ENCODE data around the gene CCAR1.
"Not testable (repeated sequence)": the region's sequence is repeated elsewhere in the genome, so short reads cannot be mapped to it uniquely, and the experiment has no call there.

Gene CCAR1

GRCh38 chr10:68732651-68733050 lies 11.6 kb downstream of the CCAR1 start:
- Histone ChIP-seq H3K9ac (ENCODE audit: low read depth, low read length) (no peak overlapping the region), H3K9me3 (ENCODE audit: insufficient read depth, low read depth, low read length) (no peaks in the 10 kb centered on the region), H3K36me3 (ENCODE audit: insufficient read depth, low read depth, low read length) (peaks cover 94% of the 10 kb centered on the region), H3K27ac (ENCODE audit: low read length) (no peak overlapping the region), H3K4me1 (ENCODE audit: insufficient read depth, low read length) (no peaks in the 10 kb centered on the region), H3K27me3 (ENCODE audit: insufficient read depth, low read length) (no peaks in the 10 kb centered on the region), H3K4me3 (ENCODE audit: low read length) (no peak overlapping the region)

GRCh38 chr10:68734349-68734748 lies 13.3 kb downstream of the CCAR1 start:
- H3K27me3 ChIP-seq (ENCODE audit: insufficient read depth, low read length) = no peaks in the 10 kb centered on the region
- H3K4me3 ChIP-seq (ENCODE audit: low read length) = no peak overlapping the region
- H3K9ac ChIP-seq (ENCODE audit: low read depth, low read length) = no peak overlapping the region
- H3K36me3 ChIP-seq (ENCODE audit: insufficient read depth, low read depth, low read length) = peaks cover 94% of the 10 kb centered on the region
- H3K27ac ChIP-seq (ENCODE audit: low read length) = no peak overlapping the region
- H3K4me1 ChIP-seq (ENCODE audit: insufficient read depth, low read length) = no peaks in the 10 kb centered on the region
- H3K9me3 ChIP-seq (ENCODE audit: insufficient read depth, low read depth, low read length) = no peaks in the 10 kb centered on the region

DNA sequence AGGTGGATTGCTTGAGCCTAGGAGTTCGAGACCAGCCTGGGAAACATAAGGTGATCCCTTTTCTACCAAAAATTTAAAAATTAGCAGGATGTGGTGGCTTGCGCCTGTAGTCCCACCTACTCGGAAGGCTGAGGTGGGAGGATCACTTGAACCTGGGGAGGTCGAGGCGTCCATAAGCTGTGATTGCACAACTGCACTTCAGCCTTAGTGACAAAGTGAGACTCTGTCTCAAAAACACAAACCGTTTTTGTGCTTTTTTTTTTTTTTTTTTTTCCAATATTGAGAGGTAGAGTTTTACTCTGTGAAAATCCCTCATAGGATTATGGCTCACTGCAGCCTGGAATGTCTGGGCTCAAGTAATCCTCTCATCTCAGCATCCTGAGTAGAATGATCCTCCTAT lies 14.1 kb downstream of the CCAR1 start:
- H3K36me3 ChIP-seq (ENCODE audit: insufficient read depth, low read depth, low read length) = peaks cover 94% of the 10 kb centered on the region

GRCh38 chr10:68735739-68736138 lies 14.7 kb downstream of the CCAR1 start:
- H3K4me3 ChIP-seq (ENCODE audit: low read length) = not testable (repeated sequence)

More for the DNA sequence above, 14.1 kb downstream of the CCAR1 start:
- no peaks in the 10 kb centered on the region for H3K9me3 ChIP-seq (ENCODE audit: insufficient read depth, low read depth, low read length)
- H3K27ac ChIP-seq (ENCODE audit: low read length) = no peak overlapping the region
- H3K4me3 ChIP-seq (ENCODE audit: low read length) = no peak overlapping the region
- H3K27me3 ChIP-seq (ENCODE audit: insufficient read depth, low read length) = no peaks in the 10 kb centered on the region
- no peak overlapping the region for H3K9ac ChIP-seq (ENCODE audit: low read depth, low read length)
- H3K4me1 ChIP-seq (ENCODE audit: insufficient read depth, low read length) = no peaks in the 10 kb centered on the region

DNA sequence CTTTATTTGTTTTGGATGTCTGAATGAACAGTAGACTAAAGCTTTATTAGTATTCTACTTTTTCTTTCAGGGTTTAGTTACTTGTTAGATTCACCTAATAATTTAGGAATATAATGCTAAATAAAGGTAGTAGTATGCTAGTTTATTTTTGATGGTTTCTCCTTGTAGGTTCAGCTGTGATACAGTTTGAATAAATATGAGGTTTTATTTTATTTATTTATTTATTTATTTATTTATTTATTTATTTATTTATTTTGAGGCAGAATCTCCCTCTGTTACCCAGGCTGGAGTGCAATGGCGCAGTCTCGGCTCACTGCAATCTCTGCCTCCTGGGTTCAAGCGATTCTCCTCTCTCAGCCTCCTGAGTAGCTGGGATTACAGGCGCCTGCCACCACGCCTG lies 19.6 kb downstream of the CCAR1 start:
- H3K27me3 ChIP-seq (ENCODE audit: insufficient read depth, low read length); H3K4me3 ChIP-seq (ENCODE audit: low read length); H3K27ac ChIP-seq (ENCODE audit: low read length); H3K9ac ChIP-seq (ENCODE audit: low read depth, low read length); H3K9me3 ChIP-seq (ENCODE audit: insufficient read depth, low read depth, low read length); H3K4me1 ChIP-seq (ENCODE audit: insufficient read depth, low read length): not testable (repeated sequence)
- peaks cover 95% of the 10 kb centered on the region for H3K36me3 ChIP-seq (ENCODE audit: insufficient read depth, low read depth, low read length)

More at GRCh38 chr10:68735739-68736138, 14.7 kb downstream of the CCAR1 start:
- H3K9ac ChIP-seq (ENCODE audit: low read depth, low read length); H3K4me1 ChIP-seq (ENCODE audit: insufficient read depth, low read length); H3K9me3 ChIP-seq (ENCODE audit: insufficient read depth, low read depth, low read length); H3K27me3 ChIP-seq (ENCODE audit: insufficient read depth, low read length); H3K27ac ChIP-seq (ENCODE audit: low read length): not testable (repeated sequence)
- H3K36me3 ChIP-seq (ENCODE audit: insufficient read depth, low read depth, low read length) = peaks cover 94% of the 10 kb centered on the region

DNA sequence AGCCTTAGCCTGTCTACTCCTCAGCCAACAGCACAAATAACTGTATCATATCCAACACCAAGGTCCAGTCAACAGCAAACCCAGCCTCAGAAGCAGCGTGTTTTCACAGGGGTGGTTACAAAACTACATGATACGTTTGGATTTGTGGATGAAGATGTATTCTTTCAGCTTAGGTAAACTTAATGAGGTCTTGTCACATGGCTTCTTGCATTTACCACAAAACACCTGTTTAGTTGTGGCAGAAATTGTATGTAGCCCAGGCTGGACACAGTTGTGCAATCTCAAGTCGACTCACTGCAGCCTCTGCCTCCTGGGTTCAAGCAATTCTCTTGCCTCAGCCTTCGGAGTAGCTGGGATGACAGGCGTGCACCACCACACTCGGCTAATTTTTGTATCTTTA lies 21.4 kb downstream of the CCAR1 start:
- H3K27ac ChIP-seq (ENCODE audit: low read length) = no peak overlapping the region
- H3K4me3 ChIP-seq (ENCODE audit: low read length) = no peak overlapping the region
- no peaks in the 10 kb centered on the region for H3K4me1 ChIP-seq (ENCODE audit: insufficient read depth, low read length)
- no peak overlapping the region for H3K9ac ChIP-seq (ENCODE audit: low read depth, low read length)
- peaks cover 93% of the 10 kb centered on the region for H3K36me3 ChIP-seq (ENCODE audit: insufficient read depth, low read depth, low read length)
- no peaks in the 10 kb centered on the region for H3K27me3 ChIP-seq (ENCODE audit: insufficient read depth, low read length)
- H3K9me3 ChIP-seq (ENCODE audit: insufficient read depth, low read depth, low read length) = no peaks in the 10 kb centered on the region

GRCh38 chr10:68752711-68753350 lies 31.8 kb downstream of the CCAR1 start:
- Histone ChIP-seq H3K4me1 (ENCODE audit: insufficient read depth, low read length) (no peaks in the 10 kb centered on the region), H3K27ac (ENCODE audit: low read length) (no peak overlapping the region), H3K9me3 (ENCODE audit: insufficient read depth, low read depth, low read length) (no peaks in the 10 kb centered on the region), H3K4me3 (ENCODE audit: low read length) (no peak overlapping the region), H3K9ac (ENCODE audit: low read depth, low read length) (no peak overlapping the region), H3K36me3 (ENCODE audit: insufficient read depth, low read depth, low read length) (peaks cover 97% of the 10 kb centered on the region), H3K27me3 (ENCODE audit: insufficient read depth, low read length) (no peaks in the 10 kb centered on the region)

DNA sequence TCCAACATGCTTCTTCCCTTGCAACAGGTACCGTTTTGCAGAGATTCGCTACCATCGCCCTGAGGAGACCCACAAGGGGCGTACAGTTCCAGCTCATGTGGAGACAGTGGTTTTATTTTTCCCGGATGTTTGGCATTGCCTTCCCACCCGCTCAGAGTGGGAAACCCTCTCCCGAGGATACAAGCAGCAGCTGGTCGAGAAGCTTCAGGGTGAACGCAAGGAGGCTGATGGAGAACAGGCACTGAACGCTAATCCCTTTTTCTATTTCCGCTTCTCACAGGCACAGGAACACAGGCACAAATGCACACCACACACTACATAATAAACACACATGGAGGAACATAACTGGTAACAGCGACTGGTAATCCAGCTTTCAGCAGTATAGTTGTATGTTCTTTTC lies 35.2 kb downstream of the CCAR1 start:
- Histone ChIP-seq H3K9ac (ENCODE audit: low read depth, low read length) (no peak overlapping the region), H3K36me3 (ENCODE audit: insufficient read depth, low read depth, low read length) (peaks cover 95% of the 10 kb centered on the region), H3K27me3 (ENCODE audit: insufficient read depth, low read length) (no peaks in the 10 kb centered on the region), H3K4me1 (ENCODE audit: insufficient read depth, low read length) (no peaks in the 10 kb centered on the region), H3K9me3 (ENCODE audit: insufficient read depth, low read depth, low read length) (no peaks in the 10 kb centered on the region), H3K27ac (ENCODE audit: low read length) (no peak overlapping the region), H3K4me3 (ENCODE audit: low read length) (no peak overlapping the region)

DNA sequence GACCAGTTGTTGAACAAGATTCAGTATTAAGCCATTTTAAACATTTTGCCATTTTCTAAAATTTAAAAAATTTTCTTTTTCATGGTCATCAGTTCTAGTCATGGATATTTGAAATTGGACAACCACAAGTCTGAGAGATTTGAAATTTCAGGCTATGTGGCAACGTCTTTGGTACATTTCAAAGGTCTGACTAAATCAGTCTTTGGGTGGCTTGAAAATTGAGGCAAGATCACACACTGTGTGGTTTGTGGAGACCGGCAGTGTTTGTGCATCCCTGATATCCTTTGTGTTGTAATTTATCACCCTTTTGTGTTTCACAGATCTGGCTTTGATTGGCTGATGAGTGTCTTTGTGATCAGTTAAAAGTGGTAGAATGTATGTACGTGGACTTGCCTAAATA lies 35.7 kb downstream of the CCAR1 start:
- Histone ChIP-seq H3K27ac (ENCODE audit: low read length) (no peak overlapping the region), H3K36me3 (ENCODE audit: insufficient read depth, low read depth, low read length) (peaks cover 95% of the 10 kb centered on the region), H3K27me3 (ENCODE audit: insufficient read depth, low read length) (no peaks in the 10 kb centered on the region), H3K9me3 (ENCODE audit: insufficient read depth, low read depth, low read length) (no peaks in the 10 kb centered on the region), H3K4me3 (ENCODE audit: low read length) (no peak overlapping the region), H3K4me1 (ENCODE audit: insufficient read depth, low read length) (no peaks in the 10 kb centered on the region), H3K9ac (ENCODE audit: low read depth, low read length) (no peak overlapping the region)

DNA sequence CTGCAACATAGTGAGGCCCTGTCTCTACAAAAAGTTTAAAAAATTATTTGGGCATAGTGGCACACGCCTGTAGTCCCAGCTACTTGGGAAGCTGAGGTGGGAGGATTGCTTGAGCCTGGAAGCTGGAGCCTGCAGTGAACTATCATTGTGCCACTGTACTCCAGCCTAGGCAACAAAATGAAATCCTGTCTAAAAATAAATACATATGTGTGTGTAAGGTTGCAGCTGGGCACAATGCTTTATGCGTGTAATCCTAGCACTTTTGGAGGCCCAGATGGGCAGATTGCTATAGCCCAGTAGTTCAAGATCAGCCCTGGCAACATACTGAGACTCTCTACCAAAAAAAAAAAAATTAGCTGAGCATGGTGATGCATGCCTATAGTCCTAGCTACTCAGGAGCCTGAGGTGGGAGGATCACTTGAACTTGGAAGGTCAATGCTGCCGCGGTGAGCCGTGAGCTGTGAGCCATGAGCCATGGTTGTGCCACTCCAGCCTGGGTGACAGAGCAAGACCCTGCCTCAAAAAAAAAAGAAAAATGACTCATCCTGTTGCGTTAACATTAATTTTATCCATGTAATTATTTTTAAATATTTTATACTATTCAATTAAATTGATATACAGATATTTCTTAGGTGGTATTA lies 38.3 kb downstream of the CCAR1 start:
- peaks cover 95% of the 10 kb centered on the region for H3K36me3 ChIP-seq (ENCODE audit: insufficient read depth, low read depth, low read length)

GRCh38 chr10:68759967-68760366 lies 38.9 kb downstream of the CCAR1 start:
- H3K9ac ChIP-seq (ENCODE audit: low read depth, low read length) = no peak overlapping the region
- no peaks in the 10 kb centered on the region for H3K4me1 ChIP-seq (ENCODE audit: insufficient read depth, low read length)
- H3K27ac ChIP-seq (ENCODE audit: low read length) = no peak overlapping the region
- peaks cover 95% of the 10 kb centered on the region for H3K36me3 ChIP-seq (ENCODE audit: insufficient read depth, low read depth, low read length)
- H3K9me3 ChIP-seq (ENCODE audit: insufficient read depth, low read depth, low read length) = no peaks in the 10 kb centered on the region
- no peaks in the 10 kb centered on the region for H3K27me3 ChIP-seq (ENCODE audit: insufficient read depth, low read length)
- no peak overlapping the region for H3K4me3 ChIP-seq (ENCODE audit: low read length)

More for the DNA sequence above, 38.3 kb downstream of the CCAR1 start:
- Histone ChIP-seq H3K9me3 (ENCODE audit: insufficient read depth, low read depth, low read length) (no peaks in the 10 kb centered on the region), H3K9ac (ENCODE audit: low read depth, low read length) (no peak overlapping the region), H3K27me3 (ENCODE audit: insufficient read depth, low read length) (no peaks in the 10 kb centered on the region), H3K4me1 (ENCODE audit: insufficient read depth, low read length) (no peaks in the 10 kb centered on the region), H3K4me3 (ENCODE audit: low read length) (no peak overlapping the region), H3K27ac (ENCODE audit: low read length) (no peak overlapping the region)

- not testable (repeated sequence) for H3K27ac ChIP-seq (ENCODE audit: low read length); H3K9ac ChIP-seq (ENCODE audit: low read depth, low read length); H3K27me3 ChIP-seq (ENCODE audit: insufficient read depth, low read length); H3K4me3 ChIP-seq (ENCODE audit: low read length); H3K4me1 ChIP-seq (ENCODE audit: insufficient read depth, low read length); H3K9me3 ChIP-seq (ENCODE audit: insufficient read depth, low read depth, low read length)
- peaks cover 100% of the 10 kb centered on the region for H3K36me3 ChIP-seq (ENCODE audit: insufficient read depth, low read depth, low read length)
Observed at GRCh38 chr10:68767407-68767806, 46.4 kb downstream of the CCAR1 start.

All from iPS-20b (cell line).